Heart left ventricle (tissue), 16 donors: Measurements from ENCODE around the gene COMMD1. TPM values are rescaled to one million over a fixed set of nuclear protein-coding genes. Genes with fewer than 3 reads are reported as not detected.
A peak's percentile ranks its signal among the peaks of the same experiment; 100 is the strongest.

Experiments
- ATAC-seq, 4 donors: fragments of 200-7000 bp; cut with Tn5 transposase; one replicate each; pipeline ENCODE4 v1.9.1; 2020 to 2022; ENCODE audit warnings: moderate library complexity in 4 of 4, mild to moderate bottlenecking in 3 of 4, moderate number of reproducible peaks in 1 of 4
- DNase-seq, 5 donors: peaks; one replicate each; pipeline ENCODE4 v3.0.0-alpha.2; 2020
- H3K27ac ChIP-seq, 12 donors: fragments of 200-600 bp; sonication (generic) in 4 of 12; one replicate each; pipeline versions ENCODE4 v1.5.0 to v1.8.0; 2016 to 2022; ENCODE audit warnings: mild to moderate bottlenecking in 2 of 12
- H3K27me3 ChIP-seq, 9 donors: fragments of 200-600 bp; sonication (generic) in 2 of 9; one replicate each; pipeline versions ENCODE4 v1.5.1 to v1.8.0; 2016 to 2022; ENCODE audit warnings: mild to moderate bottlenecking in 3 of 9
- H3K36me3 ChIP-seq, 9 donors: fragments of 200-600 bp; sonication (generic) in 2 of 9; one replicate each; pipeline versions ENCODE4 v1.5.0 to v1.8.0; 2018 to 2022; ENCODE audit warnings: mild to moderate bottlenecking in 2 of 9
- H3K4me1 ChIP-seq, 12 donors: fragments of 200-600 bp; sonication (generic) in 4 of 12; one replicate each; pipeline versions ENCODE4 v1.5.0 to v1.8.0; 2016 to 2022; ENCODE audit warnings: mild to moderate bottlenecking in 3 of 12
- H3K4me3 ChIP-seq, 12 donors: fragments of 200-600 bp; sonication (generic) in 4 of 12; one replicate each; pipeline versions ENCODE4 v1.5.0 to v1.8.0; 2017 to 2022; ENCODE audit warnings: mild to moderate bottlenecking in 9 of 12, moderate library complexity in 4 of 12
- H3K9me3 ChIP-seq, 12 donors: fragments of 200-600 bp; sonication (generic) in 4 of 12; one replicate each; pipeline versions ENCODE4 v1.5.0 to v1.8.0; 2016 to 2022; ENCODE audit warnings: mild to moderate bottlenecking in 1 of 12
- CTCF ChIP-seq, 12 donors: fragments of 200-600 bp; sonication (generic) in 4 of 12; IDR thresholded peaks; one replicate each; pipeline versions ENCODE4 v1.5.0 to v1.8.0; 2018 to 2022; ENCODE audit warnings: antibody characterized with exemption in 12 of 12, mild to moderate bottlenecking in 5 of 12
- POLR2A ChIP-seq, 2 donors: fragments of 450-650 bp; IDR thresholded peaks; one replicate each; pipeline ENCODE4 v1.6.1; 2017; ENCODE audit warnings: antibody characterized with exemption in 2 of 2, mild to moderate bottlenecking in 2 of 2, moderate library complexity in 2 of 2
- WGBS, 4 donors: extraction: QIAGEN DNeasy Blood & Tissue Kit in 2 of 4; methylation state at CpG; one replicate each; pipeline versions ENCODE4 v1.1.5 to v1.1.7; 2013 to 2018; 5-methylcytosine and 5-hydroxymethylcytosine counted together
- intact Hi-C, 10 donors: fragments of 100-400 bp; cut with DNase I; formaldehyde crosslinking; loops; one replicate each; pipeline versions ENCODE4 v1.11.1 to v1.14.2; 2022
- polyA plus RNA-seq, 2 donors: library from polyadenylated mRNA; stranded (reverse); fragments of 200-250 nt; gene quantifications; one replicate each; pipeline ENCODE4 v1.2.3, GENCODE V29; 2013
- total RNA-seq, 9 donors: library from RNA; depleted of rRNA in 2 of 9; stranded (reverse); fragments of >200 nt in 2 of 9; fragmentation: NEBNext Ultra II Directional in 3 of 9; extraction: Animal tissue kit (Norgen Biotek cat#: 25700) in 3 of 9; gene quantifications; one replicate each; pipeline versions ENCODE4 v1.1.0 to v1.2.4, GENCODE V29; 2016 to 2023
- donor health status: ischemic (EF 13 %, LVEDD 7.1; RV severe dilation, severe dysfunction).
- donor health status: healthy with polysubstance abuse.
- donor health status: DM: no; HTN: yes; CAD: no.
- donor health status: DM: no; HTN: no; CAD: no.
- donor health status: ischemic (EF 25% LVEDD 6.9; RV normal size, moderate dysfunction).
- donor health status: ischemic (EF 25% LVEDD 5.7; RV mildly dilated, moderate dysfunction).
- donor health status: healthy.
- donor health status: DM: yes; HTN: yes; CAD: no.
- donor health status: ischemic (EF 35%, LVEDD 5.7; RV mildly dilated, moderate dysfunction).
- donor health status: nonischemic (EF 11% LVEDD 7.7; RV severe dilation, severe dysfunction).
- donor health status: DM: yes; HTN: yes; CAD: no.
- donor health status: PGD.
- donor health status: ischemic (EF 29% LVEDD 5.4; RV normal size, mild dysfunction).
- donor health status: nonischemic (EF 23%, LVEDD 6.1; RV moderate dilation, normal function).

COMMD1 gene
- total and polyA plus RNA-seq, 11 donors: 50.1 to 99.5 (median 69.3) TPM

- TF ChIP-seq CTCF (IDR thresholded peaks at IDR 0.05) (no peak), POLR2A (IDR thresholded peaks at IDR 0.05) (no peak)
- DNase-seq (no peak), ATAC-seq (peak in 3 of 4 donors; percentile 36 to 81 (median 70))
- intact Hi-C loops: loop anchor here in 1 of 10 donors (5.0 kb wide), 1 partner anchor 38 kb away; no protein-coding TSS in a partner anchor
- Histone ChIP-seq H3K27ac (peak overlapping the region in 8 of 12 donors; percentile 52 to 92 (median 78)), H3K27me3 (no peaks in the 10 kb centered on the region), H3K9me3 (peaks cover 0 to 1% (median 0%) of the 10 kb centered on the region in 12 donors), H3K4me1 (peaks cover 0 to 41% (median 14%) of the 10 kb centered on the region in 12 donors), H3K4me3 (no peak overlapping the region), H3K36me3 (no peaks in the 10 kb centered on the region)
Measured at GRCh38 chr2:62149708-62150107, 244.2 kb downstream of the COMMD1 start.

- TF ChIP-seq POLR2A (IDR thresholded peaks at IDR 0.05): no peak
- no peak for TF ChIP-seq CTCF (IDR thresholded peaks at IDR 0.05)
- H3K4me1 ChIP-seq: peaks cover 0 to 37% (median 14%) of the 10 kb centered on the region in 12 donors
- no peaks in the 10 kb centered on the region for H3K36me3 ChIP-seq
- peak overlapping the region; percentile 51 to 92 (median 78) for H3K27ac ChIP-seq
- peaks cover 0 to 12% (median 2%) of the 10 kb centered on the region in 12 donors for H3K9me3 ChIP-seq
- H3K4me3 ChIP-seq: no peak overlapping the region
- DNase-seq (no peak), ATAC-seq (peak; percentile 66 to 84 (median 74))
- intact Hi-C loops: loop anchor here in 1 of 10 donors (5.0 kb wide), 1 partner anchor 37 kb away; no protein-coding TSS in a partner anchor
- no peaks in the 10 kb centered on the region for H3K27me3 ChIP-seq
- WGBS, 4 donors: 67 to 79% (median 73%) methylated on average over 6 of the region's 6 CpGs
Measured at GRCh38 chr2:62150597-62151305, 245.3 kb downstream of the COMMD1 start.

- Histone ChIP-seq H3K4me1 (peaks cover 0 to 35% (median 14%) of the 10 kb centered on the region in 12 donors), H3K4me3 (no peak overlapping the region), H3K27ac (peak overlapping the region; percentile 51 to 92 (median 78)), H3K9me3 (peaks cover 0 to 16% (median 2%) of the 10 kb centered on the region in 12 donors), H3K36me3 (no peaks in the 10 kb centered on the region), H3K27me3 (no peaks in the 10 kb centered on the region)
- DNase-seq (peak in 4 of 5 donors; percentile 36 to 52 (median 44)), ATAC-seq (peak; percentile 86 to 90 (median 88))
- 45 to 56% (median 52%) methylated on average over 4 of the region's 4 CpGs for WGBS, 4 donors
- no peak for TF ChIP-seq CTCF (IDR thresholded peaks at IDR 0.05)
- intact Hi-C loops: loop anchor here in 1 of 10 donors (5.0 kb wide), 1 partner anchor 36 kb away; no protein-coding TSS in a partner anchor
Measured at GRCh38 chr2:62151306-62151638, 245.8 kb downstream of the COMMD1 start.

- no peak for TF ChIP-seq CTCF (IDR thresholded peaks at IDR 0.05)
- no peak for TF ChIP-seq POLR2A (IDR thresholded peaks at IDR 0.05)
- Histone ChIP-seq H3K36me3 (no peaks in the 10 kb centered on the region), H3K27ac (peak overlapping the region in 11 of 12 donors; percentile 51 to 92 (median 78))
Measured at GRCh38 chr2:62152000-62152399, 246.5 kb downstream of the COMMD1 start.

More at GRCh38 chr2:62152000-62152399, 246.5 kb downstream of the COMMD1 start:
- H3K4me3 ChIP-seq: no peak overlapping the region
- H3K4me1 ChIP-seq: peaks cover 0 to 39% (median 16%) of the 10 kb centered on the region in 12 donors
- DNase-seq (no peak), ATAC-seq (peak in 1 of 4 donors; percentile 9)
- 85 to 91% (median 89%) methylated on average over 3 of the region's 3 CpGs for WGBS, 4 donors
- H3K27me3 ChIP-seq: no peaks in the 10 kb centered on the region
- peaks cover 0 to 16% (median 2%) of the 10 kb centered on the region in 12 donors for H3K9me3 ChIP-seq
- intact Hi-C loops: loop anchor here in 1 of 10 donors (5.0 kb wide), 1 partner anchor 35 kb away; no protein-coding TSS in a partner anchor
